K562 (cell line): ENCODE measurements around the gene CADPS2. TPM values are rescaled to one million over a fixed set of nuclear protein-coding genes. Genes with fewer than 3 reads are reported as not detected.

ENCODE experiments used
- ATAC-seq: fragments of 200-7000 bp; cut with Tn5 transposase; 3 replicates; pipeline ENCODE4 v1.9.1; 2020; ENCODE audit warnings: moderate library complexity
- BruUV-seq: library from RNA; stranded (reverse); fragments of 400-500 nt; replicated peaks from 2 replicates; lab custom pipeline; 2021; lab: Mats Ljungman, UMichigan
- CTCF ChIA-PET: fragments of 300-600 bp; formaldehyde crosslinking; extraction: SDS; loops from one replicate; lab custom pipeline; 2021; ENCODE audit warnings: low intra/inter-chr PET ratio; lab: Yijun Ruan, JAX
- POLR2A ChIA-PET: fragments of 300-600, 350-650 bp; sonication (Branson Sonifier 250); formaldehyde crosslinking; extraction: SDS; loops from one replicate; lab custom pipeline; 2021; ENCODE audit warnings: antibody characterized with exemption, inconsistent platforms; lab: Yijun Ruan, JAX
- DNase-seq, 4 experiments: peaks; one replicate each; pipeline versions ENCODE4 v3.0.0 to v3.0.0-alpha.2; 2011 to 2018; ENCODE audit warnings: low spot score in 3 of 4, mixed read lengths in 3 of 4; ENCODE audit errors: extremely low read depth in 1 of 4
- FAIRE-seq: peaks from 2 replicates; lab custom pipeline; 2011; peaks lifted over from hg19 to GRCh38; lab: Jason Lieb, UNC
- H2AFZ ChIP-seq: 2 replicates; pipeline ENCODE4 v1.6.0; 2011; ENCODE audit warnings: low read depth, low read length, control low read depth, inconsistent platforms
- H3K27ac ChIP-seq: fragments of 200-600 bp; 3 replicates; pipeline ENCODE4 v1.8.0; 2011; ENCODE audit warnings: low read depth, mild to moderate bottlenecking, control low read depth, inconsistent platforms, low read length, moderate library complexity, mixed read lengths; ENCODE audit errors: extremely low read depth
- H3K27me3 ChIP-seq, 2 experiments: fragments of 300-600 bp in 1 of 2; 2 replicates in 1 of 2; 3 replicates in 1 of 2; pipeline versions ENCODE4 v1.6.0 to v1.8.0; 2011; ENCODE audit warnings: inconsistent platforms in 2 of 2, low read length in 2 of 2, mild to moderate bottlenecking in 1 of 2, mixed read lengths in 1 of 2, moderate library complexity in 1 of 2; ENCODE audit not compliant: control insufficient read depth in 2 of 2, insufficient read depth in 2 of 2
- H3K36me3 ChIP-seq: fragments of 300-600 bp; 3 replicates; pipeline ENCODE4 v1.8.0; 2011; ENCODE audit warnings: mild to moderate bottlenecking, low read length, inconsistent platforms; ENCODE audit not compliant: control insufficient read depth, insufficient read depth
- H3K4me1 ChIP-seq, 2 experiments: fragments of 200-600 bp in 1 of 2; replicated peaks in 1 of 2; 2 replicates in 1 of 2; 3 replicates in 1 of 2; pipeline versions ENCODE4 v1.5.1 to v1.8.0; 2011; ENCODE audit warnings: inconsistent platforms in 2 of 2, low read length in 2 of 2, mild to moderate bottlenecking in 1 of 2, mixed read lengths in 1 of 2, moderate library complexity in 1 of 2; ENCODE audit not compliant: control insufficient read depth in 2 of 2, insufficient read depth in 2 of 2
- H3K4me2 ChIP-seq: 2 replicates; pipeline ENCODE4 v1.6.1; 2011; ENCODE audit warnings: low read length, control low read depth, inconsistent platforms, mixed read lengths; ENCODE audit not compliant: insufficient read depth
- H3K4me3 ChIP-seq: fragments of 200-600 bp; sonication (generic), shearing (Covaris generic); 2 replicates; pipeline ENCODE4 v1.5.1; 2016; ENCODE audit warnings: control low read depth, inconsistent platforms
- H3K79me2 ChIP-seq: fragments of 200-600 bp; 3 replicates; pipeline ENCODE4 v1.8.0; 2011; ENCODE audit warnings: low read length, inconsistent platforms; ENCODE audit not compliant: control insufficient read depth, insufficient read depth
- H3K9ac ChIP-seq, 2 experiments: 2 replicates each; pipeline versions ENCODE4 v1.6.0 to v1.6.1; 2011; ENCODE audit warnings: low read depth in 2 of 2, low read length in 2 of 2, control low read depth in 1 of 2, inconsistent platforms in 1 of 2, mild to moderate bottlenecking in 1 of 2, mixed read lengths in 1 of 2; ENCODE audit not compliant: insufficient read depth in 1 of 2
- H3K9me1 ChIP-seq: one replicate; pipeline ENCODE4 v1.6.0; 2011; ENCODE audit warnings: inconsistent platforms, mild to moderate bottlenecking, low read length, moderate library complexity; ENCODE audit not compliant: control insufficient read depth, insufficient read depth
- H3K9me3 ChIP-seq: replicated peaks from 2 replicates; pipeline ENCODE4 v1.5.1; 2011; ENCODE audit warnings: low read depth, low read length, inconsistent platforms; ENCODE audit not compliant: control insufficient read depth, insufficient read depth
- H4K20me1 ChIP-seq: replicated peaks from 2 replicates; pipeline ENCODE4 v1.6.1; 2011; ENCODE audit warnings: low read length, inconsistent platforms, mixed read lengths; ENCODE audit not compliant: control insufficient read depth, insufficient read depth
- BRD9 ChIP-seq: fragments of 450-650 bp; IDR thresholded peaks from 2 replicates; pipeline ENCODE4 v1.6.1; 2018; ENCODE audit warnings: low read depth; ENCODE audit not compliant: partially characterized antibody
- NBN ChIP-seq: fragments of 450-650 bp; IDR thresholded peaks from 2 replicates; pipeline ENCODE4 v1.6.1; 2016; ENCODE audit warnings: low read depth, mild to moderate bottlenecking
- ZNF143 ChIP-seq: sonication (generic); formaldehyde crosslinking; IDR thresholded peaks from 2 replicates; pipeline ENCODE4 v1.9.0; 2022; ENCODE audit warnings: mild to moderate bottlenecking, missing genetic modification reagents
- WGBS: fragments of 100-300 bp; shearing (Covaris generic); methylation state at CpG from one replicate; pipeline ENCODE4 v1.1.6; 2016; ENCODE audit warnings: low coverage, mixed read lengths; ENCODE audit not compliant: insufficient coverage; ENCODE audit errors: missing lambda C conversion rate; 5-methylcytosine and 5-hydroxymethylcytosine counted together
- in situ Hi-C: fragments of 300-500 bp; cut with MboI; formaldehyde crosslinking; loops from 4 replicates; pipeline ENCODE4 v1.15.0; 2018; ENCODE audit warnings: inconsistent platforms, mixed read lengths
- intact Hi-C: fragments of 100-400 bp; cut with micrococcal nuclease; formaldehyde crosslinking; loops from 2 replicates; pipeline ENCODE4 v1.14.2; 2022
- polyA plus RNA-seq, 8 experiments: library from polyadenylated mRNA; depleted of rRNA in 4 of 8; stranded (reverse) in 5 of 8; unstranded in 3 of 8; fragments of >200 nt; fragmentation: Nextera tagmentation in 2 of 8; fragmentation: Illumina TruSeq in 1 of 8; extraction: Ambion mirVana in 2 of 8; extraction: Trizol in 1 of 8; gene quantifications; 2 replicates each; pipeline versions ENCODE4 v1.2.1 to v1.2.3, GENCODE V29; 2011 to 2014; ENCODE audit warnings: inconsistent platforms in 1 of 8, missing spikeins in 1 of 8
- total RNA-seq, 7 experiments: library from RNA; depleted of rRNA in 6 of 7; stranded (reverse); fragments of >200 nt in 6 of 7; fragmentation: Illumina TruSeq in 2 of 7; extraction: Trizol in 2 of 7; gene quantifications; 2 replicates each; pipeline versions ENCODE4 v1.2.1 to v1.2.3, GENCODE V29; 2011 to 2021; ENCODE audit warnings: low replicate concordance in 1 of 7
- TF ChIP-seq, protein P1 (sequence below), 3 experiments: IDR thresholded peaks in 2 of 3; conservative IDR thresholded peaks in 1 of 3; 2 replicates each; pipeline ENCODE4 v1.5.1; 2011 to 2012; ENCODE audit warnings: low read length in 3 of 3, mild to moderate bottlenecking in 3 of 3, control low read depth in 2 of 3, improper control_type of control experiment in 1 of 3, inconsistent platforms in 1 of 3, low read depth in 1 of 3, mixed read lengths in 1 of 3, moderate library complexity in 1 of 3; ENCODE audit not compliant: insufficient read depth in 2 of 3
- TF ChIP-seq, protein P2 (sequence below): sonication (generic); formaldehyde crosslinking; IDR thresholded peaks from 2 replicates; pipeline ENCODE4 v1.5.0; 2020; ENCODE audit warnings: missing genetic modification reagents
- TF ChIP-seq, protein P3 (sequence below), 2 experiments: fragments of 450-650 bp in 1 of 2; sonication (generic) in 1 of 2; formaldehyde crosslinking in 1 of 2; IDR thresholded peaks in 1 of 2; conservative IDR thresholded peaks in 1 of 2; 2 replicates each; pipeline versions ENCODE4 v1.6.1 to v1.8.1; 2016 to 2023; ENCODE audit warnings: mild to moderate bottlenecking in 2 of 2, moderate library complexity in 2 of 2, inconsistent platforms in 1 of 2, missing genetic modification reagents in 1 of 2

Gene CADPS2
- total and polyA plus RNA-seq, 9 of the 15 experiments (the other 6 are each of a cell fraction or from before 2014, with no cell fraction given): 0.03 to 0.14 (median 0.04) TPM; not detected in 1

DNA sequence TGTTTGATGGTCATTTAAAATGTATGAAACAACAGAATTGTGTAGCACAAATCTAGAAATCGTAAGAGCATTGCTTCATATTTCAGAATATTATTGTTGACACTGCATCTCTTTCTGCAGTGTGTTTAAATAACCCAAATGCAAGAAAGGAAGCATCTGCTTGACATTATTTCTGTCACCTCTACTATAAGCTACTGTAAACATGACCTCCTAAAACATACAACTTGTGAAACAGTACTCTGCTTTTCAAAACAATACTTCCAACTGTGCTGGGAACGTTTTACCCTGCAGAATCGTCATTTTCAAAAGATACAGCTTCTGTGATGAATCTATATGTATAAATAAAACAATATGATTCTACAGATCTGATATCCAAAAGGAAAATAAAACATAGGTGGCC, 269.3 kb downstream of the CADPS2 start (continued):
- TF ChIP-seq BRD9 (no peak), ZNF143 (CRISPR knock-in tag) (no peak), NBN (no peak)
- TF ChIP-seq, protein P1, sequence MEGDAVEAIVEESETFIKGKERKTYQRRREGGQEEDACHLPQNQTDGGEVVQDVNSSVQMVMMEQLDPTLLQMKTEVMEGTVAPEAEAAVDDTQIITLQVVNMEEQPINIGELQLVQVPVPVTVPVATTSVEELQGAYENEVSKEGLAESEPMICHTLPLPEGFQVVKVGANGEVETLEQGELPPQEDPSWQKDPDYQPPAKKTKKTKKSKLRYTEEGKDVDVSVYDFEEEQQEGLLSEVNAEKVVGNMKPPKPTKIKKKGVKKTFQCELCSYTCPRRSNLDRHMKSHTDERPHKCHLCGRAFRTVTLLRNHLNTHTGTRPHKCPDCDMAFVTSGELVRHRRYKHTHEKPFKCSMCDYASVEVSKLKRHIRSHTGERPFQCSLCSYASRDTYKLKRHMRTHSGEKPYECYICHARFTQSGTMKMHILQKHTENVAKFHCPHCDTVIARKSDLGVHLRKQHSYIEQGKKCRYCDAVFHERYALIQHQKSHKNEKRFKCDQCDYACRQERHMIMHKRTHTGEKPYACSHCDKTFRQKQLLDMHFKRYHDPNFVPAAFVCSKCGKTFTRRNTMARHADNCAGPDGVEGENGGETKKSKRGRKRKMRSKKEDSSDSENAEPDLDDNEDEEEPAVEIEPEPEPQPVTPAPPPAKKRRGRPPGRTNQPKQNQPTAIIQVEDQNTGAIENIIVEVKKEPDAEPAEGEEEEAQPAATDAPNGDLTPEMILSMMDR (IDR thresholded peaks at IDR 0.05 in 2 of 3, conservative IDR thresholded peaks at IDR 0.05 in 1 of 3; ENCODE audit: insufficient read depth in 2 of 3, low read depth in 1 of 3, low read length in 3 of 3): no peak
- TF ChIP-seq, protein P2, sequence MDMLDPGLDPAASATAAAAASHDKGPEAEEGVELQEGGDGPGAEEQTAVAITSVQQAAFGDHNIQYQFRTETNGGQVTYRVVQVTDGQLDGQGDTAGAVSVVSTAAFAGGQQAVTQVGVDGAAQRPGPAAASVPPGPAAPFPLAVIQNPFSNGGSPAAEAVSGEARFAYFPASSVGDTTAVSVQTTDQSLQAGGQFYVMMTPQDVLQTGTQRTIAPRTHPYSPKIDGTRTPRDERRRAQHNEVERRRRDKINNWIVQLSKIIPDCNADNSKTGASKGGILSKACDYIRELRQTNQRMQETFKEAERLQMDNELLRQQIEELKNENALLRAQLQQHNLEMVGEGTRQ (CRISPR knock-in tag): no peak

DNA sequence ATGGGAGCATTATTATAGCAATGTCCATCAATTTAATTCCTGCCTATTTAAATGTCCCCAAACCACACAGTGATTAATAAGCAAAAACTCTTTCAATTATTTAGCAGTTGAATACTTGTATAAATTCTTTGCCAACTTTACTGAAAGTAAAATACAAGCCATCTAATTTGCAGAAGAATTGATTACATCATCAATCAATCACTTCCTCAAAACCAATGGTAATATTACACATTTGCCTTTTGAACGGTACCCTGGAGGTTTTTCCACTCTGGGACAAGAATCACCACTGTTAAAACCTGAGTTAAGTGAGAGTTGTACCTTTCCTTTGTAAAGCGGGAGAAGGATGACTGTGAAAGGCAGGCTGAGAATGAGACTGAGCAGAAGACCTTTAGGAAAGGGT, 280.3 kb downstream of the CADPS2 start:
- Histone ChIP-seq H3K9ac (no peak overlapping the region), H3K4me3 (no peak overlapping the region), H3K27ac (no peak overlapping the region), H3K9me1 (no peaks in the 10 kb centered on the region), H2AFZ (no peak overlapping the region), H3K79me2 (no peaks in the 10 kb centered on the region), H4K20me1 (no peaks in the 10 kb centered on the region), H3K4me2 (no peak overlapping the region), H3K27me3 (no peaks in the 10 kb centered on the region), H3K9me3 (no peaks in the 10 kb centered on the region)
- POLR2A ChIA-PET: no interaction called here
- TF ChIP-seq, protein P3, sequence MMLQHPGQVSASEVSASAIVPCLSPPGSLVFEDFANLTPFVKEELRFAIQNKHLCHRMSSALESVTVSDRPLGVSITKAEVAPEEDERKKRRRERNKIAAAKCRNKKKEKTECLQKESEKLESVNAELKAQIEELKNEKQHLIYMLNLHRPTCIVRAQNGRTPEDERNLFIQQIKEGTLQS (IDR thresholded peaks at IDR 0.05): peak; percentile 51; the same call in 1 of the 2 replicates
- TF ChIP-seq, protein P3 (CRISPR knock-in tag; conservative IDR thresholded peaks at IDR 0.05): no peak
- no peak for TF ChIP-seq BRD9
- TF ChIP-seq, all 486 proteins: peak for 1
- CTCF ChIA-PET: no interaction called here
- 4% methylated on average over 2 of the region's 2 CpGs for WGBS
- no peak for ATAC-seq
- DNase-seq: no peak
- no peak for FAIRE-seq
- no peaks in the 10 kb centered on the region for H3K4me1 ChIP-seq
- H3K36me3 ChIP-seq: no peaks in the 10 kb centered on the region
- intact Hi-C loops: no loop called here
- no TSS peak for BruUV-seq
- in situ Hi-C loops: no loop called here
